ENCODE measurements around the gene VWA1.
"Not testable (repeated sequence)": the region's sequence is repeated elsewhere in the genome, so short reads cannot be mapped to it uniquely, and the experiment has no call there.

DNA sequence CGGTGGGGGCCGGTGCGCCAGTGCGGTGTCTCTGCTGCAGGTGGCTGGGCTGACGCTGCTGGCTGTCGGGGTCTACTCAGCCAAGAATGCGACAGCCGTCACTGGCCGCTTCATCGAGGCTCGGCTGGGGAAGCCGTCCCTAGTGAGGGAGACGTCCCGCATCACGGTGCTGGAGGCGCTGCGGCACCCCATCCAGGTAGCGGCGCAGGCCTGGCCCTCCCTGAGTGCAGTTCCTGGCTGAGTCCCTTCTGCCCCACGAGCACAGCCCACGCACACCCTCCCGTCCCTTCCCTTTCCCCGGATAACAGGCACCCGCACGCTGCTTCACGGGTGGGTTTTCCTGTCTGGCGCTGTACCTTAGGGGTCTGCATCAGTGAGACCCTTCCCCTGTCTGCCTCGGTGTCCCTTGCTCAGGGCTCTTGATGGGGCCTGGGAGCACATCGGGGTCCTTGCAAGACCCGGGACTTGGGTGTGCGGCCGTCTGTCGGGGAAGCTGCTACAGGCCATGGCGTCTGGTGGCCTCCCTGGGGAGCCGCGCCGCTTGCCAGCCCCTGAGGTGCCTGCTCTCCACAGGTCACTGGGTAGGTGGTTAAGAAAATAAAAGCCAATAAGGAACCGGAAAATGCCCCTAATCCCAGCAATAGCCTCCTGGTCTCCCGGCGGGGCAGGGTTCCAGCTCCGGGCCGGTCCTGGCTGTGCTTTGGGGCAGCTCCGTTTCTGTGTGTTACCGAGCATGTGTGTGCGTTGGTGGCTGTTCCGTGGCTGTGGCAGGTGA, 49.7 kb downstream of the VWA1 start:
- TF ChIP-seq, protein P1, sequence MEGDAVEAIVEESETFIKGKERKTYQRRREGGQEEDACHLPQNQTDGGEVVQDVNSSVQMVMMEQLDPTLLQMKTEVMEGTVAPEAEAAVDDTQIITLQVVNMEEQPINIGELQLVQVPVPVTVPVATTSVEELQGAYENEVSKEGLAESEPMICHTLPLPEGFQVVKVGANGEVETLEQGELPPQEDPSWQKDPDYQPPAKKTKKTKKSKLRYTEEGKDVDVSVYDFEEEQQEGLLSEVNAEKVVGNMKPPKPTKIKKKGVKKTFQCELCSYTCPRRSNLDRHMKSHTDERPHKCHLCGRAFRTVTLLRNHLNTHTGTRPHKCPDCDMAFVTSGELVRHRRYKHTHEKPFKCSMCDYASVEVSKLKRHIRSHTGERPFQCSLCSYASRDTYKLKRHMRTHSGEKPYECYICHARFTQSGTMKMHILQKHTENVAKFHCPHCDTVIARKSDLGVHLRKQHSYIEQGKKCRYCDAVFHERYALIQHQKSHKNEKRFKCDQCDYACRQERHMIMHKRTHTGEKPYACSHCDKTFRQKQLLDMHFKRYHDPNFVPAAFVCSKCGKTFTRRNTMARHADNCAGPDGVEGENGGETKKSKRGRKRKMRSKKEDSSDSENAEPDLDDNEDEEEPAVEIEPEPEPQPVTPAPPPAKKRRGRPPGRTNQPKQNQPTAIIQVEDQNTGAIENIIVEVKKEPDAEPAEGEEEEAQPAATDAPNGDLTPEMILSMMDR (IDR thresholded peaks at IDR 0.05): not testable (repeated sequence)
- not testable (repeated sequence) for TF ChIP-seq POLR2A (IDR thresholded peaks at IDR 0.05)

Data from tibial nerve (tissue), 3 donors.